Endometrium (tissue), 2 donors: ENCODE results near the gene TNIK.

Experiments used
- FAIRE-seq: peaks from 2 replicates; lab custom pipeline; 2012; peaks lifted over from hg19 to GRCh38; lab: Jason Lieb, UNC
- donor health status: control.
- donor health status: control.

The TNIK gene

GRCh38 chr3:171459942-171460724, at the start of gene TNIK:
Gene TNIK (minus strand): TSS chr3:171460405. CDS start chr3:171460063, 342 bp downstream.
- no peak for FAIRE-seq

DNA sequence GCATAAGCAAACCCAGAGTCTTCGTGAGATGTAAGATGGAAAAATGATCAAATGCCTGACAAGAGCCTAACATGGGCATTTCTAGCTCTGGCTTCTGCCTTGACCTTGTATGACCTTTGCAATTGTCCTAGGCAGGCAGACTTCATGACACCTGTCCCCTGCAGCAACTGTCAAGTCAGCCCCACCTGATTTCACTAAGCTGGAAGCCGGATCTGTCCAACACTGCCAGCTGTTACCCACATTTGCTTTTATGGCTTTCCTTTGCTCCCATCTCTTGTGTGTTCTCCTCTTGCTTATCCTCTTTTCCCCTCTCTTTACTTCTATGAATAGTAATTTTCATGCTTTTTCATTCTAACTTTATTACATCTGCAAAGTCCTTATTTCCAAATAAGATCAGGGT, 48.5 kb upstream of the TNIK start:
- no peak for FAIRE-seq

GRCh38 chr3:171508206-171508605, 48.0 kb upstream of the TNIK start:
- FAIRE-seq, result no peak

DNA sequence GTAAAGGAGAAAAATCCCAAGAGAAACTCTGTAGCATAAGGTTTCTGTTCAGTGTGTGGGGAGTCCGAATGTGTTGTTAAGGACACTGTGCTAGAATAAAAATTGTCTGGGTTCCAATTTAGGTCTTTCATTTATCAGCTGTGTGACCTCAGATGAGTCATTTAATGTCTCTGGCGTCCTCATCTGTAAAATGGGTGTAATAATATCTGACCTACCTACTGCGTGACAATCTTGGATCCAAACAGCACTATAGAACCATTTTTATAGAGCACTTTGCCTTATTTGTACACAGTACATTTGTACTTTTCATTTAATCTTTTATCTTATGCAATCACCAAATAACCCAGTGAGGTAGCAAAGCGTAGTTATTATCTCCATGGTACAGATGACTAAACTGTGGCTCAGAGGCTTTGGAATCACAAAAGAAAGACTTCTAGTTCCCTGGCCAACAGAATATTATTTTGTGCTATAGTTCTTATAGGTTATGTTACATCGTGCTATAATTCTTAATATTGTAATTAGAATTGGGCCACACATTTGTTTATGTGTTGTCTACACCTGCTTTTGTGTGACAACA, 46.6 kb upstream of the TNIK start:
- FAIRE-seq, result no peak

GRCh38 chr3:171505822-171506333, 45.7 kb upstream of the TNIK start:
- FAIRE-seq, result no peak

GRCh38 chr3:171504376-171504775, 44.2 kb upstream of the TNIK start:
- no peak for FAIRE-seq

DNA sequence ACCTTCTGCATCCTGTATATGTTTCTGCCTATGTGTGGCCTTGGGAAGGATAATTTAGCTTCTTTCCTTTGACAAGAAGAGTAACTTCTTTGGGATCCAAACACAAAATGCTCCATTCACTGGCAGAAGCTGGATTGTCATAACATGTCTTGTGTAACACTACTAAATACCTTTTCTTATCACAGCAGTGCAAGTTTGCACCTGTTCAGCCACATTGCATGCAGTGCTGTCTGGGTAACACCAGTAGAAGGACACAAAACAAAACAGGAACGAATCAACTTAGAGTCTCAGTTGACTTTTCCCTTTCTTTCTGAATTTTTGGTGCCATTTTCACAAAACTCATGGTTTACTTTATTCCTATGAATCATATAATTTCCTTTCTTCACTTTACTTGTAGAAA, 43.6 kb upstream of the TNIK start:
- FAIRE-seq, result no peak

DNA sequence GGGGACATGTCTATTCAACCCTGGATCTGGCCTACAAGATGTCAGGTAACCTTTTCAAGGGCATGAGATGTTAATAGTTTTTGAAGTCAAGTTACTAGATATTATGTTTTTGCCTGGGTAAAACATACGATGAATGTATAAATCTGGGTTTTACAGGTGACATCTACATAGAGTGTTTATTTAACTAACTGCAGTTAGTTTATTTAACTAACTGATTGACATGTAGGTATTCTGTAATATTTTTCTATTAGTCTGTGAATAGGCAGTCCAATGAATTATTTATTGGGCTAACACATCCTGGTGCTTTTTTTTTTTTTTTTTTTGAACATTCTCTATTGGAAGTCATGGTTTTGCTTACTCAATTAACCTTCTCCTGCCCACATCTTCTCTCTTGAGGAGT, 38.7 kb upstream of the TNIK start:
- no peak for FAIRE-seq

GRCh38 chr3:171497468-171497867, 37.3 kb upstream of the TNIK start:
- FAIRE-seq, result no peak

GRCh38 chr3:171495413-171495812, 35.2 kb upstream of the TNIK start:
- FAIRE-seq, result no peak

GRCh38 chr3:171494457-171495109, 34.4 kb upstream of the TNIK start:
- no peak for FAIRE-seq

- FAIRE-seq, result no peak
Observed at GRCh38 chr3:171491361-171491760, 31.2 kb upstream of the TNIK start.

- no peak for FAIRE-seq
Observed at GRCh38 chr3:171490901-171491300, 30.7 kb upstream of the TNIK start.

DNA sequence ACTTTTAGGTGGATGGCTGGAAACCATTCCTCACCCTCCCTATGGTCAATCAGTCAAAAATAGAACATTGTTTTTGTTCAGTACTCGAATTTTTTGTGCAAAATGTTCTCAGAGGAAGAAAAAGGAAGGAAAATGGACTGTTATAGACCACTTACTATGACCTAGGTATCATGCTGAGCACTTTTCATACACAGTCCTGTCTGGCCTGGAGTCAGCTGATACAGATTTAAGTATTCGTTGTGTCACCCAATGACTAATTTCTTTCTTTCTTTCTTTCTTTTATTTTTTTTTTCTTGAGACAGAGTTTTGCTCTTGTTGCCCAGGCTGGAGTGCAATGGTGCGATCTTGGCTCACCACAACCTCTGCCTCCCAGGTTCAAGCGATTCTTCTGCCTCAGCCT, 29.1 kb upstream of the TNIK start:
- no peak for FAIRE-seq

- no peak for FAIRE-seq
Observed at GRCh38 chr3:171488479-171488878, 28.3 kb upstream of the TNIK start.

DNA sequence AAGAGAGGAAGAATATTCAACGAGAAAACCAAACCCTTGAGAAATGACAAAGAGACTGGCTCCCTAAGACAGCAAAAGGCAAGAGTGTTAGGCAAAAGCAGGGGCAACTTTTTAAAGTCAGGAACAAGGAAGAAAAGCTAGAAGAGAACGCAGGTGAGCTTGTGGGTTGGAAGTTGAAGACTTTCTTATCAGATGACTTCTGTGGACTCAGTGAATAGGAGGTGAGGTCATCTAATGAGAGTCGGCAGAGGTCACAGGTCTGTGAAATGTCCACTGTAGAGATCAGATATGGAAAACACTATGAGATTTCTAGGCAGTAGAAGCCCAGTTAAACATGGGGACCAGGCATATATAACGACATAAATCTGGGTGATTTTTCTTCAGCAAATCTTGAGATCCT, 27.2 kb upstream of the TNIK start:
- no peak for FAIRE-seq

GRCh38 chr3:171485338-171485737, 25.1 kb upstream of the TNIK start:
- FAIRE-seq, result no peak

GRCh38 chr3:171481011-171481410, 20.8 kb upstream of the TNIK start:
- FAIRE-seq, result no peak

DNA sequence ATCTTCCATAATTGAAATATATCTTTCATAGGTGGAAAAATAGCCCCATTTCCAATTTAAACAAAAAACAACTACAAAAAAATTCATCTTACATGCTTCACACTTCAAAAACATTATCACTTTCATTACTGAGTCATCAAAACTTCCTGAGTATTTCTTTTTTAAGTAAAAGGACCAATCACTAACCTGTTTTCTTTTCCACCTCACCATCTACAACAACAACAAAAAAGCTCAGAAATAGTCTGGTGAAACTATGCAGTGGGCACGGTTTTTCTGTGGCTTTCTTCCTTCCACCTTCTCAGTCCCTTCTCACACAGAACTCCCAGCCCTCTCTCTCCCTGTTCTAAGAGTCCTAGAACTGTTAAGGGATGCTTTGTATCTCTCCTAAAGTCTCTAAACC, 20.3 kb upstream of the TNIK start:
- FAIRE-seq, result no peak

DNA sequence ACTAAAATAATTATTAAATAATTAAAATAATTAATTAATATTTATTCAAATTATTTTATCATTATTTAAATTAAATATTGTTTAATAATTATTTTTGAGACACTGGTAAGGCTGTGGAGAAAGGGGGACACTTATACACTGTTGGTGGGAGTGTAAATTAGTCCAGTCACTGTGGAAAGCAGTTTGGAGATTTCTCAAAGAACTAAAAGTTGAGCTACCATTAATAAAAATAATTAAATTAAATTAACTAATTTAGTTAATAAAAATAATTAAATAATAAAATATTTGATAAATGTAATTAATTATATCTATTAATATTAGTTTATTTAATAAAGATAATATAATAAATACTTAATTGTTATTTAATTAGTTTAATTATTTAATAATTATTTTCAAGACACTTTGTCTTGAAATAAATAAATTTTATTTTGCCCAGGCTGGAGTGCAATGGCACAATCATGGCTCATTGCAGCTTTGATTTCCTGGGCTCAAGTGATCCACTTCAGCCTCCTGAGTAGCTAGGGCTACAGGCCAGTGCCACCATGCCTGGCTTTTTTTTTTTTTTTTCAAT, 16.4 kb upstream of the TNIK start:
- no peak for FAIRE-seq

- FAIRE-seq, result no peak
Observed at GRCh38 chr3:171472552-171472951, 12.3 kb upstream of the TNIK start.

GRCh38 chr3:171470714-171471227, 10.6 kb upstream of the TNIK start:
- FAIRE-seq, result no peak

GRCh38 chr3:171469376-171469775, 9.2 kb upstream of the TNIK start:
- no peak for FAIRE-seq
